ENCODE data around the gene C3orf22. TPM values are rescaled to one million over a fixed set of nuclear protein-coding genes. Genes with fewer than 3 reads are reported as not detected.

C3orf22 gene
- total RNA-seq, 1 experiment from 2014 or later = not detected

GRCh38 chr3:126519506-126520455 is 39.0 kb downstream of the C3orf22 start:
- DNase-seq = no peak
- peaks cover 19% of the 10 kb centered on the region for H3K27me3 ChIP-seq (ENCODE audit: control insufficient read depth, insufficient read depth, low read length)
- H3K4me3 ChIP-seq (ENCODE audit: insufficient read depth, low read depth, low read length) = no peak overlapping the region
- no peaks in the 10 kb centered on the region for H3K36me3 ChIP-seq (replicated peaks; ENCODE audit: control insufficient read depth, insufficient read depth, low read length)

- peak; percentile 43 for DNase-seq
- no peaks in the 10 kb centered on the region for H3K36me3 ChIP-seq (replicated peaks; ENCODE audit: control insufficient read depth, insufficient read depth, low read length)
- H3K4me3 ChIP-seq (ENCODE audit: insufficient read depth, low read depth, low read length) = no peak overlapping the region
- H3K27me3 ChIP-seq (ENCODE audit: control insufficient read depth, insufficient read depth, low read length) = peaks cover 10% of the 10 kb centered on the region
Observed at GRCh38 chr3:126518779-126519177, 40.0 kb downstream of the C3orf22 start.

- no peaks in the 10 kb centered on the region for H3K36me3 ChIP-seq (replicated peaks; ENCODE audit: control insufficient read depth, insufficient read depth, low read length)
- peaks cover 4% of the 10 kb centered on the region for H3K27me3 ChIP-seq (ENCODE audit: control insufficient read depth, insufficient read depth, low read length)
- H3K4me3 ChIP-seq (ENCODE audit: insufficient read depth, low read depth, low read length) = no peak overlapping the region
- peak; percentile 57 for DNase-seq
Observed at GRCh38 chr3:126517986-126518778, 40.5 kb downstream of the C3orf22 start.

- Histone ChIP-seq H3K36me3 (replicated peaks; ENCODE audit: control insufficient read depth, insufficient read depth, low read length) (no peaks in the 10 kb centered on the region), H3K27me3 (ENCODE audit: control insufficient read depth, insufficient read depth, low read length) (no peaks in the 10 kb centered on the region), H3K4me3 (ENCODE audit: insufficient read depth, low read depth, low read length) (no peak within 1 kb of the TSS)
- DNase-seq = peak; percentile 49
Observed at GRCh38 chr3:126517291-126517951, 41.3 kb downstream of the C3orf22 start, which contains the start of gene UROC1. UROC1 (minus strand) TSS chr3:126517773; CDS start chr3:126517719, 54 bp downstream.

GRCh38 chr3:126516936-126517290 is 41.8 kb downstream of the C3orf22 start:
- Histone ChIP-seq H3K27me3 (ENCODE audit: control insufficient read depth, insufficient read depth, low read length) (no peaks in the 10 kb centered on the region), H3K4me3 (ENCODE audit: insufficient read depth, low read depth, low read length) (no peak overlapping the region), H3K36me3 (replicated peaks; ENCODE audit: control insufficient read depth, insufficient read depth, low read length) (no peaks in the 10 kb centered on the region)
- no peak for DNase-seq

- Histone ChIP-seq H3K4me3 (ENCODE audit: insufficient read depth, low read depth, low read length) (no peak overlapping the region), H3K27me3 (ENCODE audit: control insufficient read depth, insufficient read depth, low read length) (no peaks in the 10 kb centered on the region), H3K36me3 (replicated peaks; ENCODE audit: control insufficient read depth, insufficient read depth, low read length) (no peaks in the 10 kb centered on the region)
- DNase-seq = peak; percentile 42
Observed at GRCh38 chr3:126516152-126516935, 42.4 kb downstream of the C3orf22 start.

GRCh38 chr3:126515066-126515706 is 43.5 kb downstream of the C3orf22 start:
- no peak overlapping the region for H3K4me3 ChIP-seq (ENCODE audit: insufficient read depth, low read depth, low read length)
- H3K36me3 ChIP-seq (replicated peaks; ENCODE audit: control insufficient read depth, insufficient read depth, low read length) = no peaks in the 10 kb centered on the region

GRCh38 chr3:126514161-126514560 is 44.6 kb downstream of the C3orf22 start:
- Histone ChIP-seq H3K4me3 (ENCODE audit: insufficient read depth, low read depth, low read length) (no peak overlapping the region), H3K27me3 (ENCODE audit: control insufficient read depth, insufficient read depth, low read length) (no peaks in the 10 kb centered on the region), H3K36me3 (replicated peaks; ENCODE audit: control insufficient read depth, insufficient read depth, low read length) (no peaks in the 10 kb centered on the region)
- DNase-seq = no peak

More at GRCh38 chr3:126515066-126515706, 43.5 kb downstream of the C3orf22 start:
- peak; percentile 52 for DNase-seq
- no peaks in the 10 kb centered on the region for H3K27me3 ChIP-seq (ENCODE audit: control insufficient read depth, insufficient read depth, low read length)

- Histone ChIP-seq H3K4me3 (ENCODE audit: insufficient read depth, low read depth, low read length) (no peak overlapping the region), H3K27me3 (ENCODE audit: control insufficient read depth, insufficient read depth, low read length) (no peaks in the 10 kb centered on the region), H3K36me3 (replicated peaks; ENCODE audit: control insufficient read depth, insufficient read depth, low read length) (no peaks in the 10 kb centered on the region)
- DNase-seq = no peak
Observed at GRCh38 chr3:126512916-126513650, 45.6 kb downstream of the C3orf22 start.

- Histone ChIP-seq H3K36me3 (replicated peaks; ENCODE audit: control insufficient read depth, insufficient read depth, low read length) (no peaks in the 10 kb centered on the region), H3K27me3 (ENCODE audit: control insufficient read depth, insufficient read depth, low read length) (no peaks in the 10 kb centered on the region), H3K4me3 (ENCODE audit: insufficient read depth, low read depth, low read length) (no peak overlapping the region)
- no peak for DNase-seq
Observed at GRCh38 chr3:126512026-126512425, 46.7 kb downstream of the C3orf22 start.

- DNase-seq = no peak
Observed at GRCh38 chr3:126511291-126511690, 47.4 kb downstream of the C3orf22 start.

GRCh38 chr3:126510308-126510910 is 48.3 kb downstream of the C3orf22 start:
- Histone ChIP-seq H3K36me3 (replicated peaks; ENCODE audit: control insufficient read depth, insufficient read depth, low read length) (no peaks in the 10 kb centered on the region), H3K4me3 (ENCODE audit: insufficient read depth, low read depth, low read length) (no peak overlapping the region), H3K27me3 (ENCODE audit: control insufficient read depth, insufficient read depth, low read length) (no peaks in the 10 kb centered on the region)
- no peak for DNase-seq

More at GRCh38 chr3:126511291-126511690, 47.4 kb downstream of the C3orf22 start:
- Histone ChIP-seq H3K4me3 (ENCODE audit: insufficient read depth, low read depth, low read length) (no peak overlapping the region), H3K36me3 (replicated peaks; ENCODE audit: control insufficient read depth, insufficient read depth, low read length) (no peaks in the 10 kb centered on the region), H3K27me3 (ENCODE audit: control insufficient read depth, insufficient read depth, low read length) (no peaks in the 10 kb centered on the region)

All from H7 (cell line).